ENCODE data around the gene C1orf105. TPM values are rescaled to one million over a fixed set of nuclear protein-coding genes. Genes with fewer than 3 reads are reported as not detected.

C1orf105 gene
- total RNA-seq, 4 donors from 2014 or later = 0.61 to 0.67 TPM; not detected in 2

DNA sequence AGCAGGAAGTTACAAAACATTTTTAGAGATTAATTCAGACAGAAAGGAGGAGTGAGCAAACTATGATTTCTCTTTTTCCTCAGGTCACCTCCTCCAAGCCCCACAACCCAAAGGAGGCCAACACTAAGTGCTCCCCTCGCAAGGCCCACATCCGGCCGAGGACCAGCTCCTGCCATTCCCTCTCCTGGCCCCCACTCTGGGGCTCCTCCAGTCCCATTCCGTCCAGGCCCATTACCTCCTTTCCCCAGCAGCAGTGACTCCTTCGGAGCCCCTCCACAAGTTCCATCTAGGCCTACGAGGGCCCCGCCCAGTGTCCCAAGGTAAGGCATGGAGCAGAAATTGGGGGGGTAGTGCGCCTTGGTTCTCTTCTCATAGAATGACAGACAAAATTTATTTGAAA, 32.0 kb upstream of the C1orf105 start:
- in situ Hi-C loops (cut with MboI; ENCODE audit: low sequenced_read_pairs in 4 of 4) (no loop called here), intact Hi-C loops (cut with DNase I; ENCODE audit: low total_unique reads) (no loop called here)
- TF ChIP-seq POLR2A (IDR thresholded peaks at IDR 0.05) = no peak
- TF ChIP-seq, protein P1, sequence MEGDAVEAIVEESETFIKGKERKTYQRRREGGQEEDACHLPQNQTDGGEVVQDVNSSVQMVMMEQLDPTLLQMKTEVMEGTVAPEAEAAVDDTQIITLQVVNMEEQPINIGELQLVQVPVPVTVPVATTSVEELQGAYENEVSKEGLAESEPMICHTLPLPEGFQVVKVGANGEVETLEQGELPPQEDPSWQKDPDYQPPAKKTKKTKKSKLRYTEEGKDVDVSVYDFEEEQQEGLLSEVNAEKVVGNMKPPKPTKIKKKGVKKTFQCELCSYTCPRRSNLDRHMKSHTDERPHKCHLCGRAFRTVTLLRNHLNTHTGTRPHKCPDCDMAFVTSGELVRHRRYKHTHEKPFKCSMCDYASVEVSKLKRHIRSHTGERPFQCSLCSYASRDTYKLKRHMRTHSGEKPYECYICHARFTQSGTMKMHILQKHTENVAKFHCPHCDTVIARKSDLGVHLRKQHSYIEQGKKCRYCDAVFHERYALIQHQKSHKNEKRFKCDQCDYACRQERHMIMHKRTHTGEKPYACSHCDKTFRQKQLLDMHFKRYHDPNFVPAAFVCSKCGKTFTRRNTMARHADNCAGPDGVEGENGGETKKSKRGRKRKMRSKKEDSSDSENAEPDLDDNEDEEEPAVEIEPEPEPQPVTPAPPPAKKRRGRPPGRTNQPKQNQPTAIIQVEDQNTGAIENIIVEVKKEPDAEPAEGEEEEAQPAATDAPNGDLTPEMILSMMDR (IDR thresholded peaks at IDR 0.05 in 4 of 5, conservative IDR thresholded peaks at IDR 0.05 in 1 of 5) = no peak
- Histone ChIP-seq H3K27me3 (no peaks in the 10 kb centered on the region), H3K9me3 (no peaks in the 10 kb centered on the region), H3K36me3 (no peaks in the 10 kb centered on the region), H3K4me3 (no peak overlapping the region), H3K4me1 (peaks cover under 1 to 7% of the 10 kb centered on the region in 2 donors), H3K27ac (no peak overlapping the region)
- ATAC-seq (no peak), DNase-seq (no peak)

DNA sequence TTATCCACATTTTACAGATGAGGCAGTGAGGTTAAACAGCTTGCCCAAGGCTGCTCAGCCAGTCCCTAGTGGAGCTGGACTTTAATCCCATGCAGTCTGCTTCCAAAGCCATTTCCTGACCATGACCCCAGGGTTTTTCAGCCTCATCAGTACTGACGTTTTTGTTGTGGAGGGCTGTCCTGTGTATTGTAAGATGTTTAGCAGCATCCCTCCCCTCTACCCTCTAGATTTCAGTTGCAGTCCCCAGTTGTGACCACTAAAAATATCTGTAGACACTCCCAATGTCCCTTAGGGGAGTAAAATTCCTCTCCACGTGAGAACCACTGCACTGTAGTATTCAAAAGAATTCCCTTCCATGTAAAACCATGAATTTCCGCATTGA, 30.2 kb upstream of the C1orf105 start:
- Histone ChIP-seq H3K27me3 (no peaks in the 10 kb centered on the region), H3K4me3 (no peak overlapping the region), H3K4me1 (peaks cover 6 to 7% of the 10 kb centered on the region in 2 donors), H3K27ac (peak overlapping the region in 2 of 4 donors; percentile 27 to 45), H3K9me3 (no peaks in the 10 kb centered on the region), H3K36me3 (no peaks in the 10 kb centered on the region)
- TF ChIP-seq, protein P1 (IDR thresholded peaks at IDR 0.05 in 4 of 5, conservative IDR thresholded peaks at IDR 0.05 in 1 of 5) = no peak
- no peak for TF ChIP-seq POLR2A (IDR thresholded peaks at IDR 0.05)
- DNase-seq (no peak), ATAC-seq (no peak)
- in situ Hi-C loops (cut with MboI; ENCODE audit: low sequenced_read_pairs in 4 of 4) = no loop called here
- intact Hi-C loops (cut with DNase I; ENCODE audit: low total_unique reads) = no loop called here

DNA sequence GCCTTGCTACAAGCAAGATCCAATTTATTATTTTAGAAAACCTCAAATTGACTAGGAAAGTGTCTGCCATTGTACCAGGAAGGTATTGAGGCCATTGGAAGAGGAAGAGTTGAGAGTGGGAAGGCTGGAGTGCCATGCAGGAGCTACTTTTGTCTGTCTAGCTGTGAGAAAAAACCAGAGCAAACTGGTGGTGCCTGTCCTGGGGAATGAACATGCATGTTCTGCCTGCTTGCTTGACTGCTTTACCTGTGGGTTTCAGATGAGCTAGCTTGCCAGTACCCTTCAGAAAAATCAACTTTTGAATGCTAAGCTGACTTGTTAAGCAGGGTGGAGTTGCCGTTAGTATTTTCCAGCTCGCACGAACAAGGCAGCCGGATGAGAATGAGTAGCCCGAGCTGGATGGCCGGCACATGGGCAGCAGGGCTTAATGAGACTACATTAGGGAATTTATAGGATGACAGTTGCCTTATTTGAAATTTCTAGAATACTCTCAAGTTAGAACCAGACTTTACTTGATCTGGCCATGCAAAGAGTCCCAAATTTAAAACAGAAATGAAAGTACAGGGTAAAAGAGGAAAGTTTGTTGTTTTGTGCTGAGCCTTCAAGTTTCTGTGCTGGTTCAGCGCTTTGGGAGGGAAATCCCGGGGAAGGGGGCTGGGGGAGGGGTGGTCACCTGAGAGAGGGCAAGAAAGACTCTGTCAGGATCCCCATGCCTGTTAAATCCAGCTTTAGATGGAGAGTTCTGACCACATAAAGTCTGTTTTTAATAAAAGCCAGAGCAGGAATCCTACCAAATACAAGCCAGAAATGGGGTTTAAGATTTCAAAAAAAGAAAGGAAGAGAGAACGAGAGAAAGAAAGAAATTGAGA, 29.6 kb upstream of the C1orf105 start:
- no peak for ATAC-seq
- no peak for TF ChIP-seq POLR2A (IDR thresholded peaks at IDR 0.05)
- TF ChIP-seq, protein P1 (IDR thresholded peaks at IDR 0.05 in 4 of 5, conservative IDR thresholded peaks at IDR 0.05 in 1 of 5) = no peak
- H3K27me3 ChIP-seq = no peaks in the 10 kb centered on the region
- no peaks in the 10 kb centered on the region for H3K36me3 ChIP-seq
- peaks cover 6 to 7% of the 10 kb centered on the region in 2 donors for H3K4me1 ChIP-seq
- H3K4me3 ChIP-seq = no peak overlapping the region
- intact Hi-C loops (cut with DNase I; ENCODE audit: low total_unique reads) (no loop called here), in situ Hi-C loops (cut with MboI; ENCODE audit: low sequenced_read_pairs in 4 of 4) (no loop called here)
- H3K9me3 ChIP-seq = no peaks in the 10 kb centered on the region
- peak overlapping the region in 2 of 4 donors; percentile 27 to 45 for H3K27ac ChIP-seq
- no peak for DNase-seq

DNA sequence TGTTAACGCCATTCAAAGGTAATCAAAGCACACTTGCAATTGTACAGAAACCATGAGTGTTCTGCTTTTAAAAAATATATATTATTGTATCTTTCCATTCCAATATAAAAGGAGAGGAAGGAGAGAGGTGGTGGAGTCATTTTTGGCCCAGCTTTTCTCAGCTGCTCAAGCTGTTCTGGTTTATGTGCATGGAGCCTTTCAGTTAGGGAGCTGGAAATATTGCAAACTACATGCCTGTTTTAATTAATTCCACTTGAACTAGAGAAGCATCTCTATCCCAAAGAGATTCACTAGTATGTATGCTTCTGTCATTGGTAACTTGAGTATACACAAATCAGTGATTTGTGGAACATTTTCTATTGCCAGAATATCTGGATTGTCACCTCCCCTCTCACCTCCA, 28.5 kb upstream of the C1orf105 start:
- intact Hi-C loops (cut with DNase I; ENCODE audit: low total_unique reads) = no loop called here

More for the DNA sequence above, 28.5 kb upstream of the C1orf105 start:
- in situ Hi-C loops (cut with MboI; ENCODE audit: low sequenced_read_pairs in 4 of 4) = no loop called here
- no peak overlapping the region for H3K27ac ChIP-seq
- TF ChIP-seq POLR2A (IDR thresholded peaks at IDR 0.05) = no peak
- TF ChIP-seq, protein P1 (IDR thresholded peaks at IDR 0.05 in 4 of 5, conservative IDR thresholded peaks at IDR 0.05 in 1 of 5) = no peak
- H3K4me1 ChIP-seq = peaks cover 6 to 7% of the 10 kb centered on the region in 2 donors
- ATAC-seq = no peak
- no peaks in the 10 kb centered on the region for H3K36me3 ChIP-seq
- H3K4me3 ChIP-seq = no peak overlapping the region
- no peak for DNase-seq
- H3K27me3 ChIP-seq = no peaks in the 10 kb centered on the region
- H3K9me3 ChIP-seq = no peaks in the 10 kb centered on the region

Data from gastrocnemius medialis (tissue), 4 donors.